Kidney glomerular epithelial cell (primary cell): ENCODE measurements around the gene GAK.

Experiments
- DNase-seq: peaks from one replicate; lab custom pipeline; 2025; lab: John Stamatoyannopoulos, UW

GAK gene

DNA sequence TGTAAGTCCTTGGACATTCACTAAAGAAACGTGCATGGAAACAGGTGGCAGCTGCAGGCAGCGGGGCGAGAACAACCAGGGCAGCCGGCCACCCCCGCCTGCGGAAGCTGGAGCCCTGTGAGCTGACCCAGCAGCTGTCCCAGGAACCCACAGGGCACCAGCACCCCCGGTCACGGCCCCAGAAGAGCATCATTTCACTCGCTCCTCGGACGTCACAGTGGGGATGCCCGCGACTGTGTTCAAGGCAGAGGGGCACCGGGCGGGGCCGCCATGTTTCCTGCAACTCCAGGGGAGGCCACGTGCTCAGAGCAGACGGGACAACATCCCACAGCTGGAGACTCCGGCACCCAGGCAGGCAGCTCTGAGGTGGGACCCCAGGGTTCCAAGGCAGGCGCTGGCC is 61.2 kb downstream of the GAK start:
- no peak for DNase-seq

DNA sequence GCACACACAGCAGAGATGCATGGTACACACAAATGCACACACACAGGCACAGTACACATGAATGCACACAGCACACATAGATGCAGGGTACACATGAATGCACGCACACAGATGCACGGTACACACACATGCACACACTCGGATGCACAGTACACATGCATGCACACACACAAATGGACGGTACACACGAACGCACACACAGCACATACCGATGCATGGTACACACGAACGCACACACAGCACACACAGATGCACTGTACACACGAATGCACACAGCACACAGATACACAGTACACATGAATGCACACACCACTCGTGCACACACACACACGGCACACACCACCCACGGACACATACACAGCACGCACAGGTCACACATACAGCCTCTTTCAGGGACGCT is 62.3 kb downstream of the GAK start:
- no peak for DNase-seq

DNA sequence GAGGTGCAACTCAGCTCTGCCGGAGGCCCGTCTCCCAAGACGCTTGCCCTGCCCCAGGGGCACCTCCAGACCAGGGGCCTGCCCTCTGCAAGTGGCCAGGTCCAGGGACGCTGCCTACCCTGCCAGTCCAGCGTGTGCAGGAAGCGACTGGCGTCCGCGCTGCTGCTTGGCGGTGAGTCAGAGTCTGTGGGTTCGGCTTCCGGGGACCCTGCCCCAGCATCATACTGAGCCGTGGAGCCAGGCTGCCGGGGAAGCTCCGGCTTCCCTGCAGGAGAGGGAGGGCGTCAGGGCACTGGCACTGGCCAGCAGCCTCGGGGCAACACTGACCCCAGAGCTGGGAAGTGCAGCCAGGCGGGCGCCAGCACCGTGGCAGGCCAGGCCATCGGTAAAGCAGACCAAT is 63.7 kb downstream of the GAK start:
- DNase-seq: no peak

DNA sequence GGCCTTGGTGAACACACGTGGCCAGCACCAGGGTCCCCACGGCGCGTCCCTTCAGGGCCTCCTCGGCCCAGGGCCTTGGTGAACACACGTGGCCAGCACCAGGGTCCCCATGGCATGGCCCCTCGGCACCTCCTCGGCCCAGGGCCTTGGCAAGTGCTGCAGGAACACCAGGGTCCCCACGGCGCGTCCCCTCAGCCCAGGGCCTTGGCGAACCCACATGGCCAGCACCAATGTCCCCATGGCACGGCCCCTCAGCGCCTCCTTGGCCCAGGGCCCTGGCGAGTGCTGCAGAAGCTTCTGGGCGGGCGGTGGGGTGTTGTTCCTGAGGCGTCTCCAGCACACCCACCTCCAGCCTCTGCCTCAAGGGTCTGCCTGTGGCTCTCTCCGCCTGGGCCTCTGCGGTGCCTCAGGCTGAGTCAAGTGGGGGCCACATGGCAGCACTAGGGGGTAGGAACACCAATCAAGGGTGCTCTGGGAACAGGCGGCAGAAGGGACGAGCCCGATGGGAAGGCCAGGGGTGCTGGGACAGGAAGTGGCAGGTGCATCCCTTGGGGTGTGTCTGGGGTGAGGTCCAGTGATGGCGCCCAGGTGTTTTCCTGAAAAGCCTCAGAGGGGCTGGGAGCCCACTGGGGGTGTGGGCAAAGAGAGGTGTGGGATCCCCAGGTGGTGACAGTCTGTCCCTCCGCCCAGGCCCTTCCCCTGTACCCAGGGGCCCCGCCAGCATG is 64.4 kb downstream of the GAK start:
- DNase-seq: no peak

DNA sequence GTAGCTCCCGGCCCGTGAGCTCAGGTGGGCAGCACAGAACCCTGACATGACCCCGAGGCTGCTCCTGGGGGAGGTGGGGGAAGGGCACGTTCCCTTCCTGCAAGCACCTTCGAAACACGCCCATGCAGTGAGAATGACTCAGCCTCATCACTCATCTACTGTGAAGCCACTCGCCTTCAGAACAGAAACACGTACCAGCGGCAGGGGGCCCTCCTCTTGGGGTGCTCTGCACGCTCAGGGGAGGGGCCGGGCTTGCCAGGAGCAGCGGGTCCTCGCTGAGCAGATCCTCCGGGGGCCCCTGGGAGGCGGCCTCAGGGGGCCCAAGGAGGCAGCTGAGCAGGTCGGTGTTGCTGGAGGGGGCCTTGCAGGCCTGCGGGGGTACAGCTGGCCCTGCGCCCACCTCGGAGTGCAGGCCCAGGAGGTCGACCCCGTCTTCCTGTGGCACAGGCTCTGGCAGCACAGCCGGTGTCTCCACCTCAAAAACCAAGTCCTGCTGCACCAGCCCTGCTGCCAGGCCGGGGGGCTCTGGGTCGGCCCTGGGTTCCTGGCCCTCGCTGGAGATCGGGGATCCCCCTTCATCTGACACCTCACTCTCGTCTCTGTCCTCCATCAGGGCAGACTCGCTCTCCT is 65.2 kb downstream of the GAK start:
- DNase-seq: no peak

DNA sequence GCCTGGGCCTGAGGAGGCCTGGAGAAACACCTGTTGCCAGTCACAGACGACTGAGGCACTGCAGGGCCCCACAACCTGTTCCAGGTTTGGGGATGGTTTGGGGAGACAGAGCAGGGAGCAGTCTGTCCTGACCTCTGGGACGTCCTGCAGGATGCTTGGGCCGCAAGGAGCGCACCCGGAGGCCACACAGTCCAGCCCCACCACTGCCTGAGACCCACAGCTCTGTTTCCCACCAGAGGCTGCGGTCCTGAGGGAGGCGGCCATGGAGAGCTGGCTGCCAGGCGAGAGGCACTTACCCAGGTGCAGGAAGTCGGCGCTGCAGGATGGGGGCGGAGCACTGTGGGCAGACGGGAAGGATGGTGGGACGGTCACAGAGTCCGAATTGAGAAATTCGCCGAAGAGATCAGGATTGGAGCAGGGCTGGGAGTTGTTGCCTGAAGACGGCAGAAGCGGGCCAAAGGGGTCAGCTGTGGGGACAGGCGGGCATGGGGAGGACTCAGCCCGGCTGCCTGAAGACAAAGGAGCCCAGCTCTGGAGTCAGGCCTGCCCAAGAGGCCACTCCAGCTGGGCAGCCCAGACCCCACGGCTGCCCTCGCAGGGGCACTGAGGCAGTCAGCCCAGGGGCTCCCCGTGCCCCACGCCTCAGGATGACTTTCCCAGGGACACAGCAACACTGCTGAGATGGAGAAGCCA is 65.9 kb downstream of the GAK start:
- DNase-seq: no peak

DNA sequence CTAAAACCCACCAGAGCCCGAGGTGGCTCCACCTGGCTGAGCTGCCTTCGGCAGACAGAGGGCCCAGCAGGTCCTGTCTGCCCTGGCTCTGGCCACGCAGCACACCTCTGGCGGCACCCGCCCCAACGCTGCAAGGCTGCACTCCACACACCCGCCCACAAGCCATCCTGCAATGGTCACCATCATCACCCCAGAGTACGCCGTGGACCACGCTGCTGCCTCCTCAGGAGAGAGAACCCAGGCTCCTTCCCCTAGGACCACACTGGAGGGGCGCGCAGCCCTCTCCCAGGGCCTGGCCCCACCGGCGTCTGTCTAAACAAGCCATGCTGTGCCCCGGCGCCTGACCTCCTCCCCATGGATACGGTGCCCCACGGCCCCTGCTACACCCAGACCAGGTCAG is 66.5 kb downstream of the GAK start:
- no peak for DNase-seq

DNA sequence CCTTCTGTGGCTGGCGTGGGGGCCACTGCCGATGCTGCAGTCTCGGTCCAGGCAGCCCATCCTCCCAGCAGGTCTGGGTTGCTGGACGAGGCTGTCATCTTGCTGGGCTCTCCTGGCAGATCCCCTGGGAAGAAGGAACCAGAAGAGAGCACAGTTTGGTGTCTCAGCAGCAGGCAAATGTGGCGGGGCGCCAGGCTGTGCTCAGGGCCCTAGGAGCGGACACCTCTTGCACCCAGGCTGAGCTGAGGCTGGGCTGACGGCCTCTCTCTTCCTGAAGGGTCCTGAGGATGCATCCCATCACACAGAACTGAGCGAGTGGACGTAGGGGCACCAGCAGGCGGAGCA is 67.0 kb downstream of the GAK start:
- DNase-seq: no peak

DNA sequence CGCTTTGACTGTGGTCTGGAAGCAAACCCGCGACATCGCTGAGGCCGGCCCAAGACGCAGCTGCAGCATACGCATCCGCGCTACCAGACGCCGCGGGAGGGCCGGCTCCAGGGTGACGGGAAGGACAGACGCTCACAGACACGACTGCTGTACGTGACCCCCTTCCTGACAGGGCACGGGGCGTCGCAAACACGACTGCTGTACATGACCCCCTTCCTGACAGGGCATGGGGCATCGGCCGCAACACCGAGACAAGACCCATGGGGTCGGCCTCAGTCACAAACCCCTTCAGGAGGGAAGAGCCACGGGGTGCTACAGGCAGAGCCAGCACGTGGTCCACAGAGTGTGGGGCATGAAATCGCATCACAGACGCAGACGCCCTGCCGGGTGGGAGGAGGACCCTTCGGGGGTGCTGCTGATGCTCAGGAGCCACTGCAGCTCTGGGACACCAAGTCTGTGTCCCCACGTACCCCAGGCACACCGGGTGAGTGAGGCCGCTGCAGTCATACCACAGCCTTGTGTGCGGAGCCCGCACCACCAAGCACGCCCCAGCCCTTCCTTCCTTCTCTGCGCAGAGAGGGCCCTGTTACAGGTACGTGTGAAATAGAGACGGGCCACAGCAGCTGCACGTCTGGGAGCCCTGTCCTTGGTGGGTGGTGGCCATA is 67.5 kb downstream of the GAK start:
- DNase-seq: no peak

DNA sequence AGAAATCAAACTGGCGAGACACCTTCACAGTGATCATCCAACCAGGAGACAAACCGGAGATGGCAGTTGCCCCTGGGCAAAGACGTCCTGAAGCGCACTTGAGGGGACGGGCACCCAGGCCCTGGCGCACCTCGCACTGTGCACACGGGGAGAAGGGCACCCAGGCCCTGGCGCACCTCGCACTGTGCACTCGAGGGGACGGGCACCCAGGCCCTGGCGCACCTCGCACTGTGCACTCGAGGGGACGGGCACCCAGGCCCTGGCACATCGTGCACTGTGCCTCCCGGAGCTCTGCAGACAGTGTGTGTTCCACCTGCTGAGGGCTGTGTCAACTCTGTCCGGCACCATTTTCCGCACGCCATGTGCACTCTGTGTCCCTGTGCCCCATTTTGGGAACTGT is 71.6 kb downstream of the GAK start:
- no peak for DNase-seq

DNA sequence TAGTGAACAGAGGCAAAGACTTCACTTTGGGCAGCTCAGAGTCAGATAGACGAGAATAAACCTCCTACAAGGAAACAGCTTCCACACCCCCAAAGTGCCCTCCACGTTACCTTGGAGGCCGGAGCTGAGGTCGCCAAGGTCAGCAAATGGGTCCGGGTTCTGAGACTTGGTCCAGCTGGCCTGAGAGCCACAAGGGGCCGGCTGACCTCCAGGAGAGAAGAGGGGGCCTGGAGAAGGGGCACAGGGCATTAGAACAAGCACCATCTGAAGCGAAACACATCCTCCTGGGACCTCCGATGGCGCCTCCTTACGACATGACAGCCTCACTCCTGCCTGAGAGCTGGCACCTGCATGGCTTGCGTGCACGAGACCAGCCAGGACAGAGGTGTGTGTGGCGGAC is 72.6 kb downstream of the GAK start:
- no peak for DNase-seq

DNA sequence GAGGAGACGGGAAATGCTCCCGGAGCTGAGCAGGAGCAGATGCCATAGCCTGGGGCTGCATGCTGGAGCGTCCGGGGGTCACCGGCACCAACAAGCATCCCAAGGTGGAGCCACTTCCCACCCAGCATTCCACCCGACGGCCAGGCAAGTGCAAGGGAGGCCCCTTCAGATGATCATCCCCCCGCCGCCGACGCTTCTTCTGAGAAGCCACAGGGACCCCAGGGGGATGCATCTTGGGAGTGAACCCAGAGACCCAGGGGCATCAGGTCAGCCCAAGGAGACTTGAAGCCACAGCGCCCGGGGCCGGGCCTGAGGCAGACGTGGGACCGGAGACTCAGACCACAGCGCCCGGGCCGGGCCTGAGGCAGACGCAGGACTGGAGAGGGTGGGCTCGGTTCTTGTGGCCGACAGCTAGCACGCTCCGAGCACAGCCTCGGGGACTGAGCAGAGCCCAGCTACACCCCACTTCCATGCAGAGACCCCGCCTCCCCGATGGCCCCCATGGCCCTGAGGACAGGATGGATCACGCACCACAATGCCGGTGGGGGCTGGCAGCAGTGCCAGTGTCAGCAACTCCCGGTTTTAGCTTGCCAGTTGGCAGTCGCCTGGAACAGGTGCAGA is 73.2 kb downstream of the GAK start:
- DNase-seq: no peak

DNA sequence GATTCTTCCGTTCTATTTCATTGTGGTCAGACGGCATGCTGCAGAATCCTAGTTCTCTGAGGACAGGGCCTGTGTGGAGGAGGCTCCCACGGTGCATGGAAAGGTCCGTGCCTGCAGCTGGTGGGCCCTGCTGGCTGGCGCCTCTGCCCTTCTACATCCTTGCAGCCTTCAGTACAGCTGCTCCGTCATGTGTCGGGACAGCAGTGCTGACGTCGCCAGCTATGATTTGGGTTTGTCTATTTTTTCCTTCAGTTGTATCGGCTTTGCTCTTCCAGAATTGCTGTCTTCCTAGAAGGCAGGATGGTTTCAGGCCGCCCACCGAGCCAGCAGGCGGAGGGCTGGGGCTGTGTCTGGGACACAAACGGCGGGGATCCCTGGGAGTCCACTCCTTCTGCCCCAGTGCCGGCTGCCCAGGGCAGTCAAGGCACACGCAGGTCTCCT is 74.1 kb downstream of the GAK start:
- no peak for DNase-seq

DNA sequence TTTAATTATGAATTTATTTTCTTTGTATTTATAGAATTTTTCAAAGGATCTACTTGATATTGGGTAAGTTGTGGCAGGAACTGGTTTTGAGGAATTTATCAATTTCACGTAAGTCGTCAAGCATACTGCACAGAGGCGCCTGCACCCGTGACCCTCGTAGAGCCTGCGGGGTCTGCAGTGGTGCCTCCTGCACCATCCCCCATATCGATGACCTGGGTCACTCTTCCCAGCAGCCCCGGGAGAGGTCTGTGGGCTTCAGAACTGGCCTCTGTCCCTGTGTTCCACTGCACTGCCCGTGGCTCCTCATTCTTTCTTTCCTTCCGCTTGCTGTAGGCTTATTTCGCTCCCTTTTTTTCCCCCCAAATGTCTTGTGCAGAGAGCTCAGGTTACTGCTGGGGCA is 74.7 kb downstream of the GAK start:
- DNase-seq: no peak

DNA sequence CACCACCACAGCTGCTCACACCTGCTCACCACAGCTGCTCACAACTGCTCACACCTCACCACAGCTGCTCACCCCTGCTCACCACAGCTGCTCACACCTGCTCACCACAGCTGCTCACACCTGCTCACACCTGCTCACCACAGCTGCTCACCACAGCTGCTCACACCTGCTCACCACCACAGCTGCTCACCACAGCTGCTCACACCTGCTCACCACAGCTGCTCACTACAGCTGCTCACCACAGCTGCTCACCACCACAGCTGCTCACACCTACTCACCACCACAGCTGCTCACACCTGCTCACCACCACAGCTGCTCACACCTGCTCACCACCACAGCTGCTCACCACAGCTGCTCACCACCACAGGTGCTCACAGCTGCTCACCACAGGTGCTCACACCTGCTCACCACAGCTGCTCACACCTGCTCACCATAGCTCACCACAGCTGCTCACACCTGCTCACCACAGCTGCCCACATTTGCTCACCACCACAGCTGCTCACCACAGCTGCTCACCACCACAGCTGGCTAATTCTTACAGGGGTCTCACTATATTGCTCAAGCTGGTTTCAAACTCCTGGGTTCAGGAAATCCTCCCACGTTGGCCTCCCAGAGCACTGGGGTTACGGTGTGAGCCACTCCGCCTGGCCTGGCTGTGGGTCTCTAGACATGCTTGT is 75.8 kb downstream of the GAK start:
- DNase-seq: no peak

DNA sequence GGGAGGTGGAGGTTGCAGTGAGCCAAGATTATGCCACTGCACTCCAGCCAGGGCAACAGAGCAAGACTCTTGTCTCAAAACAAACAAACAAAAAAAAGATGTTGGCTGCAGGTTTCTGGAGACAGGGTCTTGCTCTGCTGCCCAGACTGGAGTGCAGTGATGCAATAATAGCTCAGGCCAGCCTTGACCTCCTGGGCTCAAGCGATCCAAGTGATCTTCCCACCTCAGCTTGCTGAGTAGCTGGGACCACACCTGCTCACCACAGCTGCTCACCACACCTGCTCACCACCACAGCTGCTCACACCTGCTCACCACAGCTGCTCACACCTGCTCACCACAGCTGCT is 76.3 kb downstream of the GAK start:
- DNase-seq: no peak

DNA sequence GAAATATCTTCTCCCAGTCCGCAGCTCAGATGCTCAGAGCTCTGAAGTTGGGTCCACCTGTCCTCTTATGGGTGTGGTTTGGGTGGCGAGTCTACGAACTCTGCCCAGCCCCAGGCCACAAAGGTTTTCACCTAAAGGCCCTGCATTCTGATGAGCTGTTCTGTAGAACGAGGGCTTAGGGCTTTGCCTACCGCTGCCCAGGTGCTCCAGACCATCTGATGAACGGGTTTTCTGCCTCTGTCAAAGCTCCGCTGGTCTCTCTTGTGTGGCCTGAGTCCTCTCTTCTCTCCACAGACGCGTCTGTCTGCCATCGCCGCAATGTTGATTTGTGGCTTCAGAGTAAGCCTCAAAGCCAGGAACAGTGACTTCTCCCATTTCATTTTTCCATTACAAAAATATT is 77.8 kb downstream of the GAK start:
- DNase-seq: no peak

DNA sequence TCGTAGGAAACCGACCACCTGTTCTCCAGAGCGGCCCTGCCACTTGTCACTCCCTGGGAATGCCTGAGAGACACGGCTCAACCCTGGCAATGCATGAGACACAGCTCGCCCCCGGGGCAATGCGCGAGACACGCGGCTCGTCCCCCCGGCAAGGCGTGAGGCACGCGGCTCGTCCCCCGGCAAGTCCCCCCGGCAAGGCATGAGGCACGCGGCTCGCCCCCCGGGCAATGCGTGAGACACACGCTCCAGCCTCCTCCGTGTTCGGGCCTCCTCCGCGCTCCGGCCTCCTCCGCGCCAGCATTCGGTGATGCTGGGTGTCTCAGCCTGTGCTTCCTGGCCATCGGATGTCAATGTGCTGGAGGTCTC is 78.7 kb downstream of the GAK start:
- no peak for DNase-seq

DNA sequence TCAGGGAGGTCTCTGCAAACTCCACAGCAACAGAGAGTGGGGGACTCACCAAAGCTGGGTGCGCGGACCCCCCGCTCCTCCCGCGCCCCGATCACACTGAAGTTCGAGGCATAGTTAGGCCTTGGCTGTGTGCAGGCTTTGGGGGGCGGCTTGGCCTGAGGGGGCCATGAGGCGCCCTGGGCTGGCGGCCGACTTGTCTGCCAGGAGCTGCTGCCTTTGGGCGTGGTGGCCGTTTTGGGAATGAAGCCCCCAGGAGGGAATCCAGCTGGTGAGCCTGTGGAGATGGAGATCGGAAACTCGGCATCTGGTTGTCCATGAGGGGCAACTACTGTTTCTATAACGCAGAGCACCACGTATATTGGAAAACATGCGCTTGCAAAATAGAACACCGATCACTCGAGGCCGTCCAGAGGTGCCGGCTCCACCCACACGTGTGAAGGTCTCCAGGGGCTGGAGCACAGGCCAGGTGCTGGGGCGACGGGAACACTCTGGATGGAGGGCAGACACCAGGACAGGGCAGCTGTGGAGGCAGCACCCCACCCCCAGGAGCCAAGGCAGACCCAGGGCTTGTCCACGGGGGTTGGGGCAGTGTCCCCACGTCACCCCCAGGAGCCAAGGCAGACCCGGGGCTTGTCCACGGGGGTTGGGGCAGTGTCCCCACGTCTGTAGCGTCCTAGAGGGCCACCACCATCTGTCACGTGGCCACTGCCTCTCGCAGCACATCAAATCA is 80.2 kb downstream of the GAK start:
- no peak for DNase-seq

DNA sequence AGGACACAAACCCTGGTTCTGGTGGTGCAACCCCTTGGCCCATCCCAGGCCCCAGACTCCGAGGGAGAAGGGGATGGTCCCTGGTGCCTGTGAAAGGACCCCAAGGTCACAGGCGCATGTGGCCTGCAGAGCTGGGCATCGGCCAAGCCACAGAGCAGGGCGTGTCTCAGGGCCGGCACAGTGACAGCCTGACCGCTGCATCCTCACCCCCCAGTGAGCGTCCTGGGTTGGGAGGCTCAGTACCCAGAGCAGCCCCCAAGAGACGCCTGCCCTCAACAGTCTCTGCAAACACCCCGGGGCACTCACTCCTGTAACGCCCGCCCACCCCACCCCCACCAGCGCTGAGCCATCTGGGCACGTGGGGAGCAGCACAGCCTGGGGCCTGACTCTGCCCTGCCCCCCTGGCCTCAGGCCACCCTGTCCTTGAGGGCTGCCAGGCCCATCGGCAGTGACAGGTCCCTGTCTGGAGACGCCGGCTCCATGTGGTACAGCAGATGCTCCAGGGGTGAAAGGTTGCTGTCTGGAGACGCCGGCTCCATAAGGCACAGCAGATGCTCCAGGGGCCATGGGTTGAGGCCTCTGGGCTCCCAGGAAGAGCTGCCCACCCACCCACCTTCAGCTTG is 81.7 kb downstream of the GAK start:
- no peak for DNase-seq
